GM21737 (cell line): ENCODE results near the gene CCDC178.
A peak's percentile ranks its signal among the peaks of the same experiment; 100 is the strongest.
"Not testable (repeated sequence)": the region's sequence is repeated elsewhere in the genome, so short reads cannot be mapped to it uniquely, and the experiment has no call there.

Experiments used
- ATAC-seq: cut with Tn5 transposase; IDR thresholded peaks from one replicate; pipeline ENCODE4 v1.9.1; 2021; ENCODE audit warnings: mild to moderate bottlenecking, moderate library complexity; ENCODE audit not compliant: unreplicated experiment

Gene CCDC178

DNA sequence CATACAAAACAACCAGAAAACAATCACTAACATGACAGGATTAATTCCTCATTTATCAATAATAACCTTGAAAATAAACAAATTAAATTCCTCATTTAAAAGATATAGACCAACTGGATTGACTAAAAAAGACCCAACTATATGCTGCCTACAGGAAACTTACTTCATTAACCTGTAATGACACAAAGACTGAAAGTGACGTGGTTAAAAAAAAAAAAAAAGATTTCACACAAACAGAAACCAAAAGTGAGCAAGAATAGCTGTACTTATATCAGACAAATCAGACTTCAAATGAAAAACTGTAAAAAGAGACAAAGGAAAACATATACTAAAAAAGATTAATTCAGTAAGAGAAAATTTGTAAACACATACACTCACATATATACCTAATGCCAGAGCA is 201.2 kb downstream of the CCDC178 start:
- no peak for ATAC-seq

DNA sequence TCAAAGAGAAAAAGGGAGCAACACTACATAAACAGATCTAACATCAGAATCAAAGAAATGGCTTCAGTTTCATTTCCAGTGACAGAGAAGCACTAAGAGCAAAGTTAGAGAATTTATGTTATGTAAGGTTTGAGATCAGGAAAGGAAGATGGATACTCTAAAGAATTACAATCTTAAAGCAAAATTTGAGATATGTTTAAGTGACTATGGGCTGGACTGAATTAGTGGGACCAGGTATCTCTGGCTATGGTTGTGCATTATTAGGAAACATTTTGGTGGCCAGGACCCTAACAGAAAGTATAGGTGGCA is 208.2 kb downstream of the CCDC178 start:
- ATAC-seq: no peak

DNA sequence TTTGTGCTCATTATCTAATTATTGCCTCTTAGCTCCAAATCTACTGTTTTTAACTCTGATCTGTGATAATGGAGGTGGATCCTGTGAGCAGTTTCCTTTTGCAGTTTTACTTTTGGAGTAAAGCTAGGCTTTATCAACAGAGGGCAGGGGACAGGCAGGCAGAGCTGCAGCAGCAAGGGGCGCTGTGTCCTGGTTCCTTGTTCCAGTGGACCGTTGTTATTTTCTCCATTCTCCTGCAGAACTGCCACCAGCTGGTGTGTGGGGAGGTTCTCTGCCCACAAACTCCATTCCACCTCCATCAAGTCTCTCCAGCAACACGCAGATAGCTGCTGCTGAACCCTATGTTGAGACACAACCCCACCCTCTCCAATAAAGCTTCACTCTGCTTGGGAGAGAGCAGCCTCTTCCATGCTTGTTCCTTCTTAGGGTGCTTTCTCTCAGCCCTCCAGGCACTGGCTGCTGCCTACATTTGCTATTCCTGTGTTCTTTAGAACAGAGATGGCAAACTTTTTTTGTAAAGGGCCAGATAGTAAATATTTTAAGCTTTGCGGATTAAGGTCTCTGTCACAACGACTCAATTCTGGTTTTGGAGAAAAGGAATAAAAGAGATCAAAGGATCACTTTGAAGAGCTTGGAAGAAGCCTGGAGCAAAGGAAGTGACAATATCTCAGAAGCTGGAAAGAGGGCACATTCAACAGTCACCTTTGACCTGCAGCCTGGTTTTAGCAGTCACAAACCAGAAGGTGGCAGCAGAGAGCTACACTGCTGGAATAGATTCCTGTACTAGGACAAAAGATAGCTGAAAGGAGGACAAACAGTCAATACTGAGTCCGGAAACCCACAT is 208.8 kb downstream of the CCDC178 start:
- ATAC-seq: peak; percentile 97

DNA sequence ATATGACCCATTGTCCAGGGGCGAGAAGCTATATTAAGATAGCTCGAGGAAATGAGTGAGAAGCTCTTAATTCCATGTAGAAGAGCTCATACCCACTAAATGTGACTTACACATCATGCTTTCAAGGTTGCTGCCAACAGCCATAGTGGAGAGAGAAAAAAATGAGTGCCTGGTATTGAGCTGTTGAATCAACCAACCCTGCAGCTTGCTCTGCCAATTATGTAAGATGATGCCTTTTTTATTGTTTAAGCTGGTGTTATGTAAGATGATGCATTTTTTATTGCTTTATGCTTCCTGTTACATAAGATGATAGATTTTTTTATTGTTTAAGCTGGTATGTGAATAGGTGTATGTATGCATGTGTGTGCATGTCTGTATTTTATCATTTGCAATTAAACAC is 228.2 kb downstream of the CCDC178 start:
- no peak for ATAC-seq

DNA sequence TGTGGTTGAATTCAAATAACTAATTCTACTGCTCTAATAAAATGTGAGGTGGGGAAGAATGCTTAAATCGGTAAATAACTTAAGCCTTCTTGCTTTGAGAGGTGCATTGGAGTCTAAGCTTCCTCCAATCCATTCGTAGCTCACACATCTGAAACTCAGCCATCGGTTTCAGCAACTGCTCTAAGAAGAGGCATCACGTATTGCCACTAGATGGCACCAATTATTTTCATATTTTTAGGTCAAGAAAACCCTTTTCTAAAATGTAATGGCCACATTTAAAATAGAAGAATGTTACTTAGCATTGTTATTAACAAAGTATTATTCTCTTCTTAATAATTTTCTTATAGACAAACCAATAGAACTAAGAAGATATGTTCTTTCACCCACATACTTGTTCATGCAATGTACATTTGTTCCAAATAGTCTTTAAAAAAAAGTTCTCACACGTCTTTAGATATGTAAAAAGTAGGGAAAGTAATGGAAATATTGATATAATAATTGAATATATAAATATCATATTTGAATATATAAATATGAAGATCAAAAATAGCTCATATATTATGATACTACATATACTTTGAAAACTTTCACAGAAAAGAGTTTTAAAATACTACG is 229.8 kb downstream of the CCDC178 start:
- no peak for ATAC-seq

DNA sequence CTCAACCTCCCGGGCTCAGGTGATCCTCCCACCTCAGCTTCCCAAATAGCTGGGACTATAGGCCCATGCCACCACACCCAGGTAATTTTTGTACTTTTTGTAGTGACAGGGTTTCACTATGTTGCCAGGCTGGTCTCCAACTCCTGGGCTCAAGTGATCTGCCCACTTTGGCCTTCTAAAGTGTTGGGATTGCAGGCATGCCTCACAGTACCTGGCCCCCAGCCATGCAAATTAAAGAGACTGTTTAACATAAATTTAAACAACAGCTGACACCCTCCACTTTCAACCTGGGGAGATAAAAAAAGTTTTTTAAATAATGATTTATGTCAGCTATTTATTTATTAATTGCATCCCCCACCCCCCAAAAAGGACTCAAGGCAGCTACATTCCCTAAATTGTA is 234.7 kb downstream of the CCDC178 start:
- ATAC-seq: no peak

DNA sequence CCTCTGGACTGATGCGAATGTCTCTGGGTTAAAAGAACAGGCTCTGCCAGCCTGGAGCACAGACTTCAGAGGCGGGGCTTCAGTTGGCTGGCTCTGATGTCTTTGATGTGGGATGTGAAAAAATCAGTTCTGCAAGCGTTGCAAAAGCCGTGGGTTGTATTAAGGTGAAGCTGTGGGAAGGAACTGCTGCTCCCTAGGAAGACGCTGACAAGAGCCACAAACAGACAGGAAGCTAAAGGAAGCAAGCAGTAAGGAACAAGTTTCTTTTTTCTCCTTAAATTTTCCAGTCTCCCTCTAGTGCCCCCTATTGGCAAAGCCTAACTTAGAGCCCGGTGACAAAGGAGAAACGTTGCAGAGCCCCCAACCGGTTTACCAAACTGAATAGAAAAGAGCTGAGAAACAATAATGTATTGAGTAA is 239.0 kb downstream of the CCDC178 start:
- ATAC-seq: no peak

DNA sequence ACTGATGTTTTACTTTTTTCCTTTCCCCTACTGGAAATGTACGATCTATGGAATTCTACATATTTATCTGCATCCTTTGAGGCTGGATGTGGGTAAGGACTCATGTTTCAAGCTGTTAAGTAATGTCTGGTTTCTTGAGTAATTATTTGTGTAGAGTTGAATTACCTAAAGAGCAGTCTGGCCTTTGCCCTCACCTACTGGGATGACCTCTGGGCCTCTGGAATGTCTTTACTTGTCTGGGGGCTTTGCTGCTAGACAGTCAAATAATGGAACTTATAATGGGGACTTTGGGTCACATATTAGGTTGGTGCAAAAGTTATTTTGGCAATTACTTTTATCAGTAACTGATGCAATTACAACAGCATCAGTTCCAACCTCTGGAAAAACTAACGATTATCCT is 244.7 kb downstream of the CCDC178 start:
- no peak for ATAC-seq

DNA sequence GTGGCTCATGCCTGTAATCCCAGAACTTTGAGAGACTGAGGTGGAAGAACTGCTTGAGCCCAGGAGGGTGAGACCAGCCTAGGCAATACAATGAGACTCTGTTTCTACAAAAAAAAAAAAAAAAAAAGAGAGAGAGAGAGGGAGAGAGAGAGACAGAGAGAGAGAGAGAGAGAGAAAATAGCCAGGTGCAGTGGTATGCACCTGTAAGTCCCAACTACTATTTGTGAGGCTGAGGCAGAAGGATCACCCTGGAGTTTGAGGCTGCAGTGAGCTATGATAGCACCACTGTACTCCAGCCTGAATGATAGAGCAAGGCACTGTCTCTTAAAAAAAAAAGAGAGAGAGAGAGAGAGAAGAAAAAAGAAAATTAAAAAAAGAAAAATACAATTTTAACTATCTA is 245.7 kb downstream of the CCDC178 start:
- no peak for ATAC-seq

DNA sequence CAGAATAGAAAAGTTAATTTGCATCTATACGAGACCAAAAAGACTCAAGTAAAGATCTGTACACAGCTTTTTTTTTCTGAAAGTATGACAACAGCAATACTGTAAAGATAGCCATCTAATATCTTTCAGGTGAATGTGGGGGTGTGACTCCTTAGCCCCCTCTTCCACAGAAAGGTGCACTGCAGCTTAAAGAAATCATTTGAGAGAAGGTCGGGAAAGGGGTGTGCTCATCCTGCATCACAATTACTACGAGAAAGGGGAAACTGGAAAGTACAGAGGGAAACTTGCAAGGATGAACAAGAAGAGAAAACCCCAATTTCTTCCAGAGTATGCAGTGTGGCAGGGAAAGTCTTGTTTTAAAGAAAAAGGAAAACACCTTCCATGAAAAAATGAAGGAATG is 255.6 kb downstream of the CCDC178 start:
- no peak for ATAC-seq

DNA sequence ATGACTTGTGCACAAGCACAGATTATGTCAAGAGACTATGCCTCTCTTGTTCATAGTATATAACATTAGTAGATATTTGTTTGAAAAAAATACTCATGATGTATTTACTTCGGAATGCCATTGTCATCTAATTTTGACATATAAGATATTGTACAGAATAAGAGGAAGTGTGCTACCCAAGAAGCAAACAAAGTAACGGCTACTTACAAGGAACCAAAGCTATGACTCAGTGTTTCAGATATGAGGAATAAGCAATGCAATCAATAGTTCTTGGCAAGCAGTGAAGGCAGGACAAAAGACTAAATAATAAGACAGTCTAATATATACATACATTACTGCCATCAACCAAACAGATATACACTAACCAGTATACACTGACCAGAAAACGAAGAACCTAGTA is 256.3 kb downstream of the CCDC178 start:
- no peak for ATAC-seq

DNA sequence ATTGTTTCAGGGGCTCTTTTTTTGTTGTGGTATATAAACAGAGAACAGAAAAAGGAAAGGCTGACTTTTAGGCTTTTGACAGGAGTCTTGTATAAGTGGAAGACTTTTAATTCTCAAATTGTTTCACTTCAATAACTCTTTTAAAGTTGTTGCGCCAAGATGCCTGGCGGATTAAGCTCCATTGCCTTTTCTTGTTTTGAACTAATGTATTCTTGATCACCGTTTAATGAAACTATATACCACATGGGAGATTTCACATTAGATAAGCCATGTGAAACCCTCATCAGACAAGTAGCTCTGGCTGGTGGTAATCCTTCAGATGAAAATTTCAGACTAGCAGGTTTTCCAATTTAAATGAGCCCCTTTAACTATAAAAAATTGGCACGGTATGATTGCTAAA is 257.4 kb downstream of the CCDC178 start:
- no peak for ATAC-seq

DNA sequence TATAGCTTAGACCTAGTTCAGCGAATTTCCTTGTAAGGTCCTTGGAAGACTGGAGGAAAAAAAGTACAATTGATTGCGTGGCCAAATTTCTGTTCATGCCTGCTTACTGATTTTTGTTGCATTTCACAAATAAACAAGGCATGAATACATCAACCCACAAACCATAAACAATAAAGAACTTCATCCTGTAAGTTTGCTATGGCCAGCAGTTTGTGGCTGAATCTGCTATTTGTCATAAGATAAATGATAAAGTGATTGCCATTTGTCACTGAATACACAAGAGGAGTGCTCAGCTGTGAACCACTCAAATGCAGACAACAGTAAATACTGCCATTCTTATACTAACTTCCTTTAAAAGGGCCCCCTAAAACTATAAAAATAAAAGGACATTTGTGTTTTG is 259.5 kb downstream of the CCDC178 start:
- no peak for ATAC-seq

DNA sequence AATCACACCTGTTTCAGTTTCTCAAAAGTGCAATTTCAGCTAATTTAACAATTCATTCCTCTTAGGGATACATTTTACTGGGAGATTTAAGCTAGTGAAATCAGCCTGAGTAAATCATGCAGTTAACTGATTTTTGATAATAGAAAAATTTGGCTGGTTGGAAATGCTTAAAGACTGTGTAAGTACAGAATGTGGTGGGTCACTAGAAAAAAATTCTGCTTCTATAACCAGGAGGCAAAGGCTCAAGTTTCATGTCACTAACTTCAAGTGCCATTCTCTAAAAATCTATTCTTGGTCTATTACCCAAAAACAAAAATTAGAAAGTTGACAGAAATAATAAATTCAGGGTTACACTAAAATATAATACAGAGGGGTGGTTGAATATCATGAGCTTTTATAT is 271.3 kb downstream of the CCDC178 start:
- ATAC-seq: no peak

DNA sequence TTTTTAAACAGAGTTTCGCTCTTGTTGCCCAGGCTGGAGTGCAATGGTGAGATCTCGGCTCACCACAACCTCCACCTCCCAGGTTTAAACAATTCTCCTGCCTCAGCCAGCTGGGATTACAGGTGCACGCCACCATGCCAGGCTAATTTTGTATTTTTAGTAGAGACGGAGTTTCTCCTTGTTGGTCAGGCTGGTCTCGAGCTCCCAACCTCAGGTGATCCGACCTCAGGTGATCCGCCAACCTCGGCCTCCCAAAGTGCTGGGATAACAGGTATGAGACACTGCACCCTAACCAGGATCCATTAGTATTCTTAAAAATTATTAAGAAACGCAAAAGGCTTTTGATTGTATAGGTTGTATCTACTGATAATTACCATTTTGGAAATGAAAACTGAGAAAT is 276.4 kb downstream of the CCDC178 start:
- not testable (repeated sequence) for ATAC-seq

DNA sequence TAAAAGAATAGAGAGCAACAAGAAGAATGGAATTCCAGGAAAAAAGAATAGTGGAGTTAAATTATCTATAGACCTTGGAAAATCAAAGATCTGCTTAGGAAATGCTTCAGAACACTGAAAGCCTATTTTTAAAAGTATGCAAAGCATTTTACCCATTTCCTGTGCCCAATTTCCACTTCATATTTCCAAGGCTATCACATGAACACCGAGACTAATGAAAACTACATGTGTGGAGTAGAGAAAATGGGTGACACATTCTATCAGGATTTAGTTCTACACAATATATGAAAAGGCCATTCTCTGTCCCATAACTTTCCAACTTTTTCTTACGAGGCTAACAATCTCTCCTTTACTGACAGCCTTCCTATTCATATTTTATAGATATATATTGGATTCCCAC is 279.4 kb downstream of the CCDC178 start:
- no peak for ATAC-seq

DNA sequence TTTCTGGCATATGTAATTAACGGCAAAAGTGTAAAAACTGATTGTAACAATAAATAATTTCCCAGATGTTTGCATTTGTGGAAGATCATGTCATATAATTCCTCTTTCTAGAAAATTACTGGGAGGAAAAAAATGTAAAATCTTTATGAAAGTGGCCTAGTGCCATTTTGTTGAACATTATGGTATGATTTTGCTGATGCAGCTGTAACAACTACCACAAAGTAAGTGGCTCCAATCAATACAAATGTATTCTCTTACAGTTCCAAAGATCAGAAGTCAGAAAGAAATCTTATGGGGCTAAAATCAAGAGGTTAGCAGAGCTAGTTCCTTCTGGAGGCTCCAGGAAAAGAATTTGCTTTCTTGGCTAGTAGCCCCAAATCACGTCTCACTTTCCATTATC is 281.4 kb downstream of the CCDC178 start:
- ATAC-seq: no peak

DNA sequence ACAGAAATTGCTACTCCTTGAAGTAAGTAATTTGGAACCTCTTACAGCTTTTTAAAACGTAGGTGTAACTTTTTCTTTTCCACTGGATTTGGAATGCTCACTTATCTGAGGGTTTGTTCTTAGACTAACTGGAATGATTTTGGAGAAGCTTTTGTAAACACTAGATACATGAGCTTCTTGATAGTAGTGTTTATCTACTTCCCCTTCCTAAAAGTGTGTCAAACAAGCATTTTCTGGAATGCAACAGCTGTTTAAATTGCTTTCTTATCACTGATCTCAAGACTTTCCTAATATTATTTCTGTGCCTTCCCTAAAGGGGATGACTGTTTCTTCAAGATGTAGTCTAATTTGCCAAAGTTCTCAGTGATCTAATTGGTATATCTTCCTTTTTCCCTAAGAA is 282.6 kb downstream of the CCDC178 start:
- no peak for ATAC-seq

DNA sequence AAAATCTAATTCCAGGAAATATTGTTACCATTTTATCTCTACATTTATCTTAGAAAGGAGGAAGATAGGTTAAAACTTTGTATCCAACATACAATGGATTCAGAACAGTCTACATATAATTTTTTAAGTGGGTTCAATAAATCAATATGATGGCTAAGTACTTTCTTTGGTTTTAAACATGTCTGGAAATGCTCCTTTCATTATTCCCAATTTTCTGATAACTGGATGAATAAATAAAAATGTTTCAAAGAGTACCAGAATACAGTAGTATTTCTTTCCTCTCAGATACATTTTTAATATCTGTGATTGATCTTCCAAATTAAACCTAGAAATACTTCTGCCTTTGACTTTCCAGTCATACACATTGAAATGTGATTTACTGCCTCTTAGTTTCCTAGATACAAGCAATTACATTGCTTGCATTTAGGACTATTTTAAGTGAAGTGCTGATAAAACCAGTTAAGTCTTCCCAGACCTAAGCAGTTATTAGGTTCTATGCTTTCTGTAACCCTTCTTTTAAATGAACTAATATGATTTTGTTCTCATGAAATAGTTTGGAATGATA is 283.5 kb downstream of the CCDC178 start:
- ATAC-seq: no peak

DNA sequence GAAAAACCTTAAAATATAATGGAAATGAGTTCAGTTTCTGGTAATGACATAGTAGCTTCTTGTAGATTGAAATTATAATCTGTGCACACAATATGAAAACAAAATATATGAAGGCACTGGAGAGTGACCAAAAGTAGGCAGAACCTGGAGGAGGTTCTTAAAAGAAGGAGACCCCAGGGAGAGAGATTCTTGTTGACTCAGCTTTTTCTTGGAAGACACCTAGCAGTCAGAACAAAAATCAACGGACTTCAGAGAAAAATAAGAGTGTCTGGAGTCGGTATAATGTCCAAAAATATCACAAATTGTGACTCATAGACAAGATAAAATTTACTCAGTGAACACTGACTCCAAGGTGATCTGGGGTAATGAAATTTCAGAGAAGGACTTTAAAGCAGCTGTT is 286.5 kb downstream of the CCDC178 start:
- no peak for ATAC-seq

DNA sequence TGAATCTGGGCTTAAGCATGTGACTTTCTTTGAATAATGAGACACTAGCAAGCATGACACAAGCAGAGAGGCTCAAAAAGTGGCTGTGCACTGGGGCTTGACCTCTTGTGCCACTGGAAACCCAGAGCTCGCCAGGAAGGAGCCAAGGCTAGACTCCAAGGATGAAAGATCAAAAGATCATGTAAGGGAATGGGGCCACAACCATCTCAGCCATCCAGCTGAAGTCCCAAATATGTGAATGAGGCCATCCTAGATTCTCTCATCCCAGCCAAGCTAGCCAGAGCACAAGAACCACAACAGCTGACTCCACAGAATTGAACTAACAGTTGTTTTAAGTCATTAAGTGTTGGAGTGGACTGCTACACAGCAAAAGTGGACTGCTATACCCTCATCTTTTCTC is 288.1 kb downstream of the CCDC178 start:
- ATAC-seq: no peak

DNA sequence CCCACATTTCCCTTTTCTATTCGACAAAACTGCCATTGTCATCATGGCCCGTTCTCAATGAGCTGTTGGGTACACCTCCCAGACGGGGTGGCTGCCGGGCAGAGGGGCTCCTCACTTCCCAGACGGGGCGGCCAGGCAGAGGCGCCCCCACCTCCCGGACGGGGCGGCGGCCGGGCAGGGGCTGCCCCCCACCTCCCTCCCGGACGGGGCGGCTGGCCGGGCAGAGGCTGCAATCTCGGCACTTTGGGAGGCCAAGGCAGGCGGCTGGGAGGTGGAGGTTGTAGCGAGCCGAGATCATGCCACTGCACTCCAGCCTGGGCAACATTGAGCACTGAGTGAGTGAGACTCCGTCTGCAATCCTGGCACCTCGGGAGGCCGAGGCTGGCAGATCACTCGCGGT is 292.7 kb downstream of the CCDC178 start:
- not testable (repeated sequence) for ATAC-seq

DNA sequence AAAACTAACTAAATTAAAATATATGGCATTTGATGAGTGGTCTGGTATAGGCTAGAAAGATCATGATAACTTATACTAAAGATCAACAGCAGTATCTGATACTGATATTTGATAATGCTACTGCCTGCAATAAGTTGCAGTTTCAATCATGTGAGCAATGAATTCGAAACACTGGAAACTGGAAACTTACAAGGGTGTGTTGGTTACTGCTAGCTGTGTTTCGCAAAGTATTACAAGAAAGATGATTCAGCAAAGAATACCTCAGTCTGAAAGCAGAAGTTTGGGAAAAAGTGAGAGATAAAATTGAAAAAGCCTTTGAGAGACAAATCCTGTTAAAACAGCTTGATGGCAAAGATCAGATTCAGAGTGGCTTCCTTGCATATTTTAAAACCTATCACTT is 294.5 kb downstream of the CCDC178 start:
- ATAC-seq: no peak
